ENCODE measurements around the gene FAM107A. TPM values are rescaled to one million over a fixed set of nuclear protein-coding genes. Genes with fewer than 3 reads are reported as not detected.

FAM107A gene
- polyA plus RNA-seq, 1 donor from 2014 or later: 0.16 TPM

GRCh38 chr3:58572634-58573230 lies 4.5 kb downstream of the FAM107A start:
- TF ChIP-seq EP300 (conservative IDR thresholded peaks at IDR 0.05; ENCODE audit: poor library complexity, severe bottlenecking) (no peak), REST (IDR thresholded peaks at IDR 0.05; ENCODE audit: borderline replicate concordance) (no peak), RAD21 (conservative IDR thresholded peaks at IDR 0.05) (no peak), EZH2 (IDR thresholded peaks at IDR 0.05; ENCODE audit: borderline replicate concordance, insufficient read depth, low read length, poor library complexity, severe bottlenecking) (no peak), POLR2AphosphoS5 (IDR thresholded peaks at IDR 0.05) (no peak), SMC3 (conservative IDR thresholded peaks at IDR 0.05; ENCODE audit: poor library complexity) (no peak), TAF1 (IDR thresholded peaks at IDR 0.05; ENCODE audit: low read depth) (no peak), MXI1 (conservative IDR thresholded peaks at IDR 0.05; ENCODE audit: poor library complexity, severe bottlenecking) (no peak)
- TF ChIP-seq, protein P1, sequence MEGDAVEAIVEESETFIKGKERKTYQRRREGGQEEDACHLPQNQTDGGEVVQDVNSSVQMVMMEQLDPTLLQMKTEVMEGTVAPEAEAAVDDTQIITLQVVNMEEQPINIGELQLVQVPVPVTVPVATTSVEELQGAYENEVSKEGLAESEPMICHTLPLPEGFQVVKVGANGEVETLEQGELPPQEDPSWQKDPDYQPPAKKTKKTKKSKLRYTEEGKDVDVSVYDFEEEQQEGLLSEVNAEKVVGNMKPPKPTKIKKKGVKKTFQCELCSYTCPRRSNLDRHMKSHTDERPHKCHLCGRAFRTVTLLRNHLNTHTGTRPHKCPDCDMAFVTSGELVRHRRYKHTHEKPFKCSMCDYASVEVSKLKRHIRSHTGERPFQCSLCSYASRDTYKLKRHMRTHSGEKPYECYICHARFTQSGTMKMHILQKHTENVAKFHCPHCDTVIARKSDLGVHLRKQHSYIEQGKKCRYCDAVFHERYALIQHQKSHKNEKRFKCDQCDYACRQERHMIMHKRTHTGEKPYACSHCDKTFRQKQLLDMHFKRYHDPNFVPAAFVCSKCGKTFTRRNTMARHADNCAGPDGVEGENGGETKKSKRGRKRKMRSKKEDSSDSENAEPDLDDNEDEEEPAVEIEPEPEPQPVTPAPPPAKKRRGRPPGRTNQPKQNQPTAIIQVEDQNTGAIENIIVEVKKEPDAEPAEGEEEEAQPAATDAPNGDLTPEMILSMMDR (IDR thresholded peaks at IDR 0.05; ENCODE audit: poor library complexity, severe bottlenecking): no peak
- H3F3A ChIP-seq (ENCODE audit: insufficient read depth, low read length, poor library complexity, severe bottlenecking): no peaks in the 10 kb centered on the region
- H3K79me2 ChIP-seq (replicated peaks; ENCODE audit: insufficient read depth, low read length): no peaks in the 10 kb centered on the region
- H3K9ac ChIP-seq (ENCODE audit: low read length): no peak overlapping the region
- no peaks in the 10 kb centered on the region for H3K27me3 ChIP-seq (ENCODE audit: insufficient read depth, low read depth, low read length)
- peaks cover 4% of the 10 kb centered on the region for H3K36me3 ChIP-seq (ENCODE audit: insufficient read depth, low read length)
- H3K4me3 ChIP-seq (ENCODE audit: low read length): no peak overlapping the region
- H2AFZ ChIP-seq (ENCODE audit: low read depth, low read length): no peak overlapping the region
- H3K9me3 ChIP-seq (ENCODE audit: low read length): peaks cover 5% of the 10 kb centered on the region
- no peak overlapping the region for H3K4me2 ChIP-seq (ENCODE audit: low read length)
- no peaks in the 10 kb centered on the region for H3K9me2 ChIP-seq (ENCODE audit: insufficient read depth, low read length)
- H4K20me1 ChIP-seq (ENCODE audit: insufficient read depth): no peaks in the 10 kb centered on the region
- no peak overlapping the region for H3K27ac ChIP-seq (ENCODE audit: low read length)

DNA sequence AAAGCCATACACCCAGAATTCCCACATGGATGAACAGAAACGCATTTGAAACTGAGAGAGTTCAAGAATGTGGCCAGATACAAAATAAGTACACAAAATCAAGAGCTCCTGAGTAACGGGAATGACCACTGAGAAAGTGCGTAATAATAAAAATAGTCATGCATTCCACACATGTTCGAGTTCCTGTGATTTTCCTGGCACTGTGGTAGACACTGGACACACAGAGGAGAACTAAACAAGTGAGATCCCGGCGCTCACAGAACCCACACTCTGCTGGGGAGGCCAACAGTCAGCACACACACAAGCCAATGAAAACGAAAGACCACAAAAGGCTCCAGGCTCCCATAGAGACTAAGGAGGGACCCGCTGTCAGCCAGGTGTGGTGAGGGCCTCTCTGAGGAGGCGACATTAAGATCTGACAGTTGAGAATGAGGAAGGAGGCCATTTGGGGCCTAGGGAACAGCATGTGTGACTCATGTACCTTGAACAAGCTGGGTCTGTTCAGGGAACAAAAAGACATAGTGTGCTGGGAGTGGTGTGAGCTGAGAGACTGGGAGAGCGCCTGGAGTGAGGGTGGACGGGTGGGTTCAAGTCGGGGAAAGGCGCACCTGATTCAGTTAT lies 5.1 kb downstream of the FAM107A start:
- Histone ChIP-seq H3K27me3 (ENCODE audit: insufficient read depth, low read depth, low read length) (no peaks in the 10 kb centered on the region), H3K9me2 (ENCODE audit: insufficient read depth, low read length) (no peaks in the 10 kb centered on the region), H3K79me2 (replicated peaks; ENCODE audit: insufficient read depth, low read length) (no peaks in the 10 kb centered on the region), H4K20me1 (ENCODE audit: insufficient read depth) (no peaks in the 10 kb centered on the region), H3K9me3 (ENCODE audit: low read length) (peaks cover 5% of the 10 kb centered on the region), H3F3A (ENCODE audit: insufficient read depth, low read length, poor library complexity, severe bottlenecking) (no peaks in the 10 kb centered on the region), H3K36me3 (ENCODE audit: insufficient read depth, low read length) (peaks cover 4% of the 10 kb centered on the region), H3K9ac (ENCODE audit: low read length) (no peak overlapping the region), H2AFZ (ENCODE audit: low read depth, low read length) (no peak overlapping the region), H3K4me2 (ENCODE audit: low read length) (no peak overlapping the region), H3K4me3 (ENCODE audit: low read length) (no peak overlapping the region), H3K27ac (ENCODE audit: low read length) (no peak overlapping the region)
- no peak for TF ChIP-seq EZH2 (IDR thresholded peaks at IDR 0.05; ENCODE audit: borderline replicate concordance, insufficient read depth, low read length, poor library complexity, severe bottlenecking)
- no peak for TF ChIP-seq TAF1 (IDR thresholded peaks at IDR 0.05; ENCODE audit: low read depth)
- TF ChIP-seq SMC3 (conservative IDR thresholded peaks at IDR 0.05; ENCODE audit: poor library complexity): no peak
- TF ChIP-seq MXI1 (conservative IDR thresholded peaks at IDR 0.05; ENCODE audit: poor library complexity, severe bottlenecking): no peak
- TF ChIP-seq POLR2AphosphoS5 (IDR thresholded peaks at IDR 0.05): no peak
- TF ChIP-seq RAD21 (conservative IDR thresholded peaks at IDR 0.05): no peak
- TF ChIP-seq REST (IDR thresholded peaks at IDR 0.05; ENCODE audit: borderline replicate concordance): no peak
- no peak for TF ChIP-seq EP300 (conservative IDR thresholded peaks at IDR 0.05; ENCODE audit: poor library complexity, severe bottlenecking)
- TF ChIP-seq, protein P1 (IDR thresholded peaks at IDR 0.05; ENCODE audit: poor library complexity, severe bottlenecking): no peak

Measured in neural cell (in vitro differentiated cells).